ENCODE data around the gene MS4A10. TPM values are rescaled to one million over a fixed set of nuclear protein-coding genes. Genes with fewer than 3 reads are reported as not detected.

MS4A10 gene
- total and polyA plus RNA-seq, 10 donors: not detected

DNA sequence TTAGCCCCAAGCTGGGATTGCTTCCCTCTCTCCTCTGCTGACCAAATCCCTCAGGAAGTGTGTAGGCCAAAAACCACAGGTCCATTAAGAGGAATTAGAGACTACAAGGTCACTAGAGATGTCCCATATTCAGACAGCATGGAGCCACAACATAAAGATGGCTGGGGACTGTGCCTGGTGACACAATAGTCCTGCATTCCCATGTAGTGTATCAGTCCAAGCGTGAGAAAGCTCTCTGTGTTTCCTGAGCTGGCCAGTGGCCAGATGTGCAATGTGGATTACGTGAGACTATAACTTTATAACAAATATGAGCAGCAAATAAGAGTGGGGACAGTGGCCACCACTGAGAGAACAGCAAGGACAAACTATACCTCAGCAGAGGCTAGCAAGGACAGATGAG, 7.6 kb upstream of the MS4A10 start:
- 33 to 59% (median 44%) methylated on average over 2 of the region's 2 CpGs for WGBS, 5 donors
- Histone ChIP-seq H3K27me3 (replicated peaks in 1 of 7) (peaks cover 0 to 5% (median 0%) of the 10 kb centered on the region in 7 donors), H3K4me1 (peaks cover 0 to 12% (median 9%) of the 10 kb centered on the region in 6 donors), H3K4me3 (no peak overlapping the region), H3K27ac (no peak overlapping the region), H3K9me3 (no peaks in the 10 kb centered on the region), H3K36me3 (no peaks in the 10 kb centered on the region)
- no peak for TF ChIP-seq POLR2A (IDR thresholded peaks at IDR 0.05)
- TF ChIP-seq, protein P1, sequence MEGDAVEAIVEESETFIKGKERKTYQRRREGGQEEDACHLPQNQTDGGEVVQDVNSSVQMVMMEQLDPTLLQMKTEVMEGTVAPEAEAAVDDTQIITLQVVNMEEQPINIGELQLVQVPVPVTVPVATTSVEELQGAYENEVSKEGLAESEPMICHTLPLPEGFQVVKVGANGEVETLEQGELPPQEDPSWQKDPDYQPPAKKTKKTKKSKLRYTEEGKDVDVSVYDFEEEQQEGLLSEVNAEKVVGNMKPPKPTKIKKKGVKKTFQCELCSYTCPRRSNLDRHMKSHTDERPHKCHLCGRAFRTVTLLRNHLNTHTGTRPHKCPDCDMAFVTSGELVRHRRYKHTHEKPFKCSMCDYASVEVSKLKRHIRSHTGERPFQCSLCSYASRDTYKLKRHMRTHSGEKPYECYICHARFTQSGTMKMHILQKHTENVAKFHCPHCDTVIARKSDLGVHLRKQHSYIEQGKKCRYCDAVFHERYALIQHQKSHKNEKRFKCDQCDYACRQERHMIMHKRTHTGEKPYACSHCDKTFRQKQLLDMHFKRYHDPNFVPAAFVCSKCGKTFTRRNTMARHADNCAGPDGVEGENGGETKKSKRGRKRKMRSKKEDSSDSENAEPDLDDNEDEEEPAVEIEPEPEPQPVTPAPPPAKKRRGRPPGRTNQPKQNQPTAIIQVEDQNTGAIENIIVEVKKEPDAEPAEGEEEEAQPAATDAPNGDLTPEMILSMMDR (IDR thresholded peaks at IDR 0.05 in 8 of 11, conservative IDR thresholded peaks at IDR 0.05 in 3 of 11): no peak
- TF ChIP-seq POLR2AphosphoS5 (IDR thresholded peaks at IDR 0.05): no peak
- DNase-seq: peak; percentile 4
- intact Hi-C loops (cut with DNase I; ENCODE audit: low total_unique reads): no loop called here

GRCh38 chr11:60780065-60780464, 5.1 kb upstream of the MS4A10 start:
- TF ChIP-seq POLR2AphosphoS5 (IDR thresholded peaks at IDR 0.05) (no peak), POLR2A (IDR thresholded peaks at IDR 0.05) (no peak)
- TF ChIP-seq, protein P1 (IDR thresholded peaks at IDR 0.05 in 8 of 11, conservative IDR thresholded peaks at IDR 0.05 in 3 of 11): no peak
- H3K36me3 ChIP-seq: no peaks in the 10 kb centered on the region
- no peaks in the 10 kb centered on the region for H3K27me3 ChIP-seq (replicated peaks in 1 of 7)
- 77 to 92% (median 81%) methylated on average over 2 of the region's 2 CpGs for WGBS, 5 donors
- peak; percentile 9 for DNase-seq
- peaks cover 0 to 6% (median 5%) of the 10 kb centered on the region in 6 donors for H3K4me1 ChIP-seq
- H3K9me3 ChIP-seq: no peaks in the 10 kb centered on the region
- intact Hi-C loops (cut with DNase I; ENCODE audit: low total_unique reads): no loop called here
- no peak overlapping the region for H3K4me3 ChIP-seq
- no peak overlapping the region for H3K27ac ChIP-seq

DNA sequence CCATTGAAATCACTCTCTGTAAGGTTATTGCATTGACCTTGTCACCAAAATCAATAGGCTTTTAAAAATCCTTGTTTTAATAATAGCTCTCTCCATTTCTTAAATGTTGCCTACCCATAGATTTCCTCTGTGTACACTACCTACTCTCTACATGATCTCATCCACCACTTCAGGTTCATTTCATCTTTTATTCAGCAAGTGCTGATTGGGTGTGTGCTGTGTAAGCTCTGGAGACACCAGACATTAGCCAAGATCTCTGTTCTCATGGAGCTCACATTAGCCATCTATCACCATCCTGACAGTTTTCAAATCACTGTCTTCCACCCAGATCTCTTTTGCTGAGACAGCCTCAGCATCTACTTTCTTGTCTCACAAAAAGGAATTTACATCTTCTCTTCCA, 4.4 kb upstream of the MS4A10 start:
- intact Hi-C loops (cut with DNase I; ENCODE audit: low total_unique reads): no loop called here
- TF ChIP-seq, protein P1 (IDR thresholded peaks at IDR 0.05 in 8 of 11, conservative IDR thresholded peaks at IDR 0.05 in 3 of 11): no peak
- TF ChIP-seq POLR2A (IDR thresholded peaks at IDR 0.05): no peak
- TF ChIP-seq POLR2AphosphoS5 (IDR thresholded peaks at IDR 0.05): no peak
- H3K4me3 ChIP-seq: no peak overlapping the region
- no peaks in the 10 kb centered on the region for H3K4me1 ChIP-seq
- no peaks in the 10 kb centered on the region for H3K27me3 ChIP-seq (replicated peaks in 1 of 7)
- no peaks in the 10 kb centered on the region for H3K9me3 ChIP-seq
- no peaks in the 10 kb centered on the region for H3K36me3 ChIP-seq
- H3K27ac ChIP-seq: no peak overlapping the region
- no peak for DNase-seq

DNA sequence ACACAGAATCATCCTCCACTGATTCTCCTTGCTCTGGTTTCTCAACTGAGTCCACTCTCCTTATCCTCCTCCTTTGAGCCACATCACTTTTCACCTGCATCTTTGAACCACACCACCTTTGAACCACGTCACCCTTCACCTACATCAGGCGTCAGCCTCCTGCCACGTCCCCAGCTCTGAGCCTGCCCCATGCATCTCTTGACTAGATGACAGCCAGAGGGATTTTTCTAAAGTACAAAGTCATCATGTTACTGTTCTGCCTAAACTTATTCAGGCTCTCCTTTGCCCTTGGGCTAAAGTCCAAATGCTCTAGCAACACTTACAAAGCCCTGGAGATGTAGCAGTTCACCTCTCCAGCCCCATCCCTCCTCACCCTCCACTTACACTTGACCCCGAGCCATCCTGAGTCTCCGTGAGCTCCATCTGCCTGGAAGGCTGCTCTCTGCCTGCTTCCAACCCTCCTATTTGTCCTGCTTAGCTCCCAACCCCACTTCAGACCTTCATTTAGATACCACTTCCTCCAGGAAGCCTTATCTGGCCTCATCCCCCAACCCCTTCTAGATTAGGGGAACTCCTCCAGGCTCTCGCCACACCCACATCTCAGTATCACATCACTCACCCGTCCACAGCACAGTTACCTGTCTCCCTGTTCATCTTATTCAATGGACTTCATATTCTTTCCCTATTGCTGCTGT, 3.7 kb upstream of the MS4A10 start:
- DNase-seq: peak; percentile 19
- Histone ChIP-seq H3K4me1 (no peaks in the 10 kb centered on the region), H3K4me3 (no peak overlapping the region), H3K9me3 (no peaks in the 10 kb centered on the region), H3K36me3 (no peaks in the 10 kb centered on the region), H3K27me3 (replicated peaks in 1 of 7) (no peaks in the 10 kb centered on the region), H3K27ac (no peak overlapping the region)
- TF ChIP-seq POLR2AphosphoS5 (IDR thresholded peaks at IDR 0.05) (no peak), POLR2A (IDR thresholded peaks at IDR 0.05) (no peak)
- TF ChIP-seq, protein P1 (IDR thresholded peaks at IDR 0.05 in 8 of 11, conservative IDR thresholded peaks at IDR 0.05 in 3 of 11): no peak
- WGBS, 5 donors: 67 to 89% (median 69%) methylated on average over 7 of the region's 7 CpGs
- intact Hi-C loops (cut with DNase I; ENCODE audit: low total_unique reads): no loop called here

Measured in spleen (tissue), 11 donors.